ENCODE measurements around the gene SMKR1.

The SMKR1 gene

GRCh38 chr7:129556607-129557133 is 54.3 kb downstream of the SMKR1 start:
- Histone ChIP-seq H3K9ac (ENCODE audit: low read depth, low read length) (no peak overlapping the region), H3K4me3 (ENCODE audit: low read length) (no peak overlapping the region), H3K36me3 (ENCODE audit: insufficient read depth, low read depth, low read length) (no peaks in the 10 kb centered on the region), H3K9me3 (ENCODE audit: insufficient read depth, low read depth, low read length) (no peaks in the 10 kb centered on the region), H3K27ac (ENCODE audit: low read length) (no peak overlapping the region), H3K27me3 (ENCODE audit: insufficient read depth, low read length) (no peaks in the 10 kb centered on the region; the same call in 1 of the 2 replicates), H3K4me1 (ENCODE audit: insufficient read depth, low read length) (peaks cover 11% of the 10 kb centered on the region; the same call in 1 of the 2 replicates)

GRCh38 chr7:129557686-129558481 is 55.6 kb downstream of the SMKR1 start:
- Histone ChIP-seq H3K27ac (ENCODE audit: low read length) (no peak overlapping the region), H3K9ac (ENCODE audit: low read depth, low read length) (no peak overlapping the region)

GRCh38 chr7:129559564-129559963 is 57.2 kb downstream of the SMKR1 start:
- no peak overlapping the region for H3K4me3 ChIP-seq (ENCODE audit: low read length)
- H3K27me3 ChIP-seq (ENCODE audit: insufficient read depth, low read length) = no peaks in the 10 kb centered on the region; the same call in 1 of the 2 replicates
- no peak overlapping the region for H3K9ac ChIP-seq (ENCODE audit: low read depth, low read length)
- H3K9me3 ChIP-seq (ENCODE audit: insufficient read depth, low read depth, low read length) = no peaks in the 10 kb centered on the region
- no peak overlapping the region for H3K27ac ChIP-seq (ENCODE audit: low read length)
- H3K4me1 ChIP-seq (ENCODE audit: insufficient read depth, low read length) = peaks cover 13% of the 10 kb centered on the region; the same call in 1 of the 2 replicates
- H3K36me3 ChIP-seq (ENCODE audit: insufficient read depth, low read depth, low read length) = no peaks in the 10 kb centered on the region

More at GRCh38 chr7:129557686-129558481, 55.6 kb downstream of the SMKR1 start:
- Histone ChIP-seq H3K27me3 (ENCODE audit: insufficient read depth, low read length) (no peaks in the 10 kb centered on the region; the same call in 1 of the 2 replicates), H3K36me3 (ENCODE audit: insufficient read depth, low read depth, low read length) (no peaks in the 10 kb centered on the region), H3K4me1 (ENCODE audit: insufficient read depth, low read length) (peaks cover 13% of the 10 kb centered on the region; the same call in 1 of the 2 replicates), H3K9me3 (ENCODE audit: insufficient read depth, low read depth, low read length) (no peaks in the 10 kb centered on the region), H3K4me3 (ENCODE audit: low read length) (no peak overlapping the region)

- Histone ChIP-seq H3K9me3 (ENCODE audit: insufficient read depth, low read depth, low read length) (no peaks in the 10 kb centered on the region), H3K27ac (ENCODE audit: low read length) (no peak overlapping the region), H3K9ac (ENCODE audit: low read depth, low read length) (no peak overlapping the region), H3K36me3 (ENCODE audit: insufficient read depth, low read depth, low read length) (no peaks in the 10 kb centered on the region), H3K27me3 (ENCODE audit: insufficient read depth, low read length) (no peaks in the 10 kb centered on the region; the same call in 1 of the 2 replicates), H3K4me1 (ENCODE audit: insufficient read depth, low read length) (peaks cover 13% of the 10 kb centered on the region; the same call in 1 of the 2 replicates), H3K4me3 (ENCODE audit: low read length) (no peak overlapping the region)
Observed at GRCh38 chr7:129560831-129561230, 58.5 kb downstream of the SMKR1 start.

- Histone ChIP-seq H3K4me3 (ENCODE audit: low read length) (no peak overlapping the region), H3K27me3 (ENCODE audit: insufficient read depth, low read length) (no peaks in the 10 kb centered on the region; the same call in 1 of the 2 replicates), H3K9me3 (ENCODE audit: insufficient read depth, low read depth, low read length) (no peaks in the 10 kb centered on the region), H3K9ac (ENCODE audit: low read depth, low read length) (no peak overlapping the region), H3K36me3 (ENCODE audit: insufficient read depth, low read depth, low read length) (no peaks in the 10 kb centered on the region), H3K4me1 (ENCODE audit: insufficient read depth, low read length) (peaks cover 13% of the 10 kb centered on the region; the same call in 1 of the 2 replicates), H3K27ac (ENCODE audit: low read length) (no peak overlapping the region)
Observed at GRCh38 chr7:129561677-129562359, 59.5 kb downstream of the SMKR1 start.
